GM23248 (cell line): ENCODE data around the gene CPHXL. TPM values are rescaled to one million over a fixed set of nuclear protein-coding genes. Genes with fewer than 3 reads are reported as not detected.

ENCODE experiments used
- DNase-seq: peaks from one replicate; pipeline ENCODE4 v3.0.0-alpha.2; 2015
- H2AFZ ChIP-seq: fragments of 200-600 bp; sonication (generic); 2 replicates; pipeline ENCODE4 v1.6.1; 2016; ENCODE audit warnings: antibody characterized with exemption
- H3F3A ChIP-seq: fragments of 200-600 bp; sonication (generic); 2 replicates; pipeline ENCODE4 v1.6.1; 2016; ENCODE audit warnings: mild to moderate bottlenecking, antibody characterized with exemption, mixed run types; ENCODE audit not compliant: insufficient read depth
- H3K27ac ChIP-seq: fragments of 200-600 bp; sonication (generic); 2 replicates; pipeline ENCODE4 v1.5.1; 2016; ENCODE audit warnings: mild to moderate bottlenecking
- H3K27me3 ChIP-seq: fragments of 200-600 bp; sonication (generic); replicated peaks from 2 replicates; pipeline ENCODE4 v1.6.1; 2016; ENCODE audit warnings: mild to moderate bottlenecking; ENCODE audit not compliant: insufficient read depth
- H3K36me3 ChIP-seq: fragments of 200-600 bp; sonication (generic); 2 replicates; pipeline ENCODE4 v1.6.1; 2016; ENCODE audit warnings: low read depth, mild to moderate bottlenecking
- H3K4me1 ChIP-seq: fragments of 200-600 bp; sonication (generic); 2 replicates; pipeline ENCODE4 v1.6.1; 2016; ENCODE audit warnings: mild to moderate bottlenecking; ENCODE audit not compliant: insufficient read depth
- H3K4me2 ChIP-seq: fragments of 200-600 bp; sonication (generic); one replicate; pipeline ENCODE4 v1.6.1; 2016; ENCODE audit warnings: mild to moderate bottlenecking; ENCODE audit not compliant: unreplicated experiment
- H3K4me3 ChIP-seq: fragments of 200-600 bp; sonication (generic); 2 replicates; pipeline ENCODE4 v1.5.1; 2016; ENCODE audit warnings: mild to moderate bottlenecking
- H3K79me2 ChIP-seq: fragments of 200-600 bp; sonication (generic); 2 replicates; pipeline ENCODE4 v1.6.1; 2016; ENCODE audit warnings: mild to moderate bottlenecking; ENCODE audit not compliant: insufficient read depth
- H3K9ac ChIP-seq: fragments of 200-600 bp; sonication (generic); 2 replicates; pipeline ENCODE4 v1.6.1; 2016; ENCODE audit warnings: mild to moderate bottlenecking
- H3K9me2 ChIP-seq: fragments of 200-600 bp; sonication (generic); 2 replicates; pipeline ENCODE4 v1.6.1; 2016; ENCODE audit warnings: mixed run types, mild to moderate bottlenecking, moderate library complexity; ENCODE audit not compliant: insufficient read depth
- H3K9me3 ChIP-seq: fragments of 200-600 bp; sonication (generic); one replicate; pipeline ENCODE4 v1.6.1; 2017; ENCODE audit warnings: low read depth
- H4K20me1 ChIP-seq: fragments of 200-600 bp; sonication (generic); 2 replicates; pipeline ENCODE4 v1.6.0; 2016; ENCODE audit not compliant: insufficient read depth
- EZH2 ChIP-seq: fragments of 200-600 bp; sonication (generic); IDR thresholded peaks from 2 replicates; pipeline ENCODE4 v1.6.1; 2018; ENCODE audit warnings: antibody characterized with exemption, mild to moderate bottlenecking; ENCODE audit not compliant: insufficient read depth, poor library complexity, severe bottlenecking
- EZH2phosphoT487 ChIP-seq: fragments of 200-600 bp; sonication (generic); IDR thresholded peaks from 2 replicates; pipeline ENCODE4 v1.6.1; 2018; ENCODE audit warnings: antibody characterized with exemption, moderate library complexity, mild to moderate bottlenecking, low read depth; ENCODE audit not compliant: insufficient read depth
- WGBS, 2 experiments: methylation state at CpG; one replicate each; pipeline ENCODE4 v1.1.6; 2015 to 2017; ENCODE audit warnings: low lambda C conversion rate in 2 of 2, low coverage in 1 of 2; ENCODE audit errors: missing lambda C conversion rate in 2 of 2; 5-methylcytosine and 5-hydroxymethylcytosine counted together
- in situ Hi-C: fragments of 300-500 bp; cut with MboI; formaldehyde crosslinking; loops from 2 replicates; pipeline ENCODE4 v1.15.0; 2020
- polyA plus RNA-seq: library from polyadenylated mRNA; unstranded; fragments of >200 nt; fragmentation: Nextera tagmentation; extraction: Ambion mirVana; gene quantifications from 2 replicates; pipeline ENCODE4 v1.2.1, GENCODE V29; 2016
- total RNA-seq: library from RNA; depleted of rRNA; stranded (reverse); fragments of >200 nt; shearing (Covaris generic); gene quantifications from 2 replicates; pipeline ENCODE4 v1.2.3, GENCODE V29; 2014

CPHXL gene
- total and polyA plus RNA-seq, 2 experiments from 2014 or later = not detected

DNA sequence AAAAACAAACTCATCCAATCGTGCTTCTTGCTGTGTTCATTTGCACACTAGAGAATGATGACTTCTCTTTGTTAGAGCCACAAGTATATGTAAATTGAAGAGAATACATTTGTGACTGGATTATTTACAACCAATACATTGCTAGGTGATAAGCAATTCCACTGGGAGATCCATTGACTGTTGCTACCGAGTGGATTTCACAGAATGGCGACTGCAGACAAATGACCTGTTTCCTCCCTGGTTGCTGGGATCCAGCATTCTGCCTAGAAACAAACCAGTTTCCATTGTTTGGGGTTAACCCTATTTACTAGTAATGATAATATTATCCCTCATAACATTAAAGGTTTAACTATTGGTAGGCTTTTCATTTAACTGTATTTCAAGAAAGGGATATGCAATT, 36.9 kb upstream of the CPHXL start:
- Histone ChIP-seq H3K9me3 (no peaks in the 10 kb centered on the region), H3K27ac (no peak overlapping the region), H3K9ac (no peak overlapping the region), H3F3A (no peaks in the 10 kb centered on the region), H3K9me2 (no peaks in the 10 kb centered on the region), H3K4me3 (no peak overlapping the region), H4K20me1 (no peaks in the 10 kb centered on the region), H3K27me3 (peaks cover 9% of the 10 kb centered on the region; the same call in 1 of the 2 replicates), H3K4me1 (no peaks in the 10 kb centered on the region), H3K4me2 (no peak overlapping the region), H3K36me3 (no peaks in the 10 kb centered on the region), H3K79me2 (no peaks in the 10 kb centered on the region), H2AFZ (no peak overlapping the region)
- in situ Hi-C loops = loop anchor here (25.0 kb wide), 2 partner anchors 276 to 551 kb away; partner anchors contain the start of genes CHST6, CTRB1 and CTRB2
- DNase-seq = no peak
- TF ChIP-seq EZH2phosphoT487 (no peak), EZH2 (no peak)
- WGBS, 2 experiments = 79 to 87% methylated on average over 3 of the region's 3 CpGs

GRCh38 chr16:75762746-75763145, 36.5 kb upstream of the CPHXL start:
- no peak overlapping the region for H2AFZ ChIP-seq
- H3K27ac ChIP-seq = no peak overlapping the region
- no peaks in the 10 kb centered on the region for H3K9me2 ChIP-seq
- H3K36me3 ChIP-seq = no peaks in the 10 kb centered on the region
- no peaks in the 10 kb centered on the region for H3K79me2 ChIP-seq
- H4K20me1 ChIP-seq = no peaks in the 10 kb centered on the region
- 41 to 56% methylated on average over 2 of the region's 2 CpGs for WGBS, 2 experiments
- no peak overlapping the region for H3K4me3 ChIP-seq
- H3K27me3 ChIP-seq = peaks cover 9% of the 10 kb centered on the region; the same call in 1 of the 2 replicates
- no peaks in the 10 kb centered on the region for H3K4me1 ChIP-seq
- no peak overlapping the region for H3K9ac ChIP-seq
- TF ChIP-seq EZH2phosphoT487 (no peak), EZH2 (no peak)
- no peak overlapping the region for H3K4me2 ChIP-seq
- H3F3A ChIP-seq = no peaks in the 10 kb centered on the region
- no peak for DNase-seq
- no peaks in the 10 kb centered on the region for H3K9me3 ChIP-seq
- in situ Hi-C loops = loop anchor here (25.0 kb wide), 2 partner anchors 275 to 550 kb away; partner anchors contain the start of genes CHST6, CTRB1 and CTRB2

- Histone ChIP-seq H3K79me2 (no peaks in the 10 kb centered on the region), H3K4me1 (no peaks in the 10 kb centered on the region), H3K9me2 (no peaks in the 10 kb centered on the region), H3F3A (no peaks in the 10 kb centered on the region), H2AFZ (no peak overlapping the region), H4K20me1 (no peaks in the 10 kb centered on the region), H3K9ac (no peak overlapping the region), H3K4me2 (no peak overlapping the region), H3K27me3 (peaks cover 4% of the 10 kb centered on the region; the same call in 1 of the 2 replicates), H3K36me3 (no peaks in the 10 kb centered on the region), H3K9me3 (no peaks in the 10 kb centered on the region), H3K27ac (no peak overlapping the region), H3K4me3 (no peak overlapping the region)
- TF ChIP-seq EZH2 (no peak), EZH2phosphoT487 (no peak)
- WGBS, 2 experiments = 57 to 62% methylated on average over 7 of the region's 7 CpGs
- in situ Hi-C loops = loop anchor here (25.0 kb wide), 2 partner anchors 274 to 549 kb away; partner anchors contain the start of genes CHST6, CTRB1 and CTRB2
- DNase-seq = peak; percentile 42
These were observed 34.8 kb upstream of the CPHXL start for GRCh38 chr16:75761108-75761507.

DNA sequence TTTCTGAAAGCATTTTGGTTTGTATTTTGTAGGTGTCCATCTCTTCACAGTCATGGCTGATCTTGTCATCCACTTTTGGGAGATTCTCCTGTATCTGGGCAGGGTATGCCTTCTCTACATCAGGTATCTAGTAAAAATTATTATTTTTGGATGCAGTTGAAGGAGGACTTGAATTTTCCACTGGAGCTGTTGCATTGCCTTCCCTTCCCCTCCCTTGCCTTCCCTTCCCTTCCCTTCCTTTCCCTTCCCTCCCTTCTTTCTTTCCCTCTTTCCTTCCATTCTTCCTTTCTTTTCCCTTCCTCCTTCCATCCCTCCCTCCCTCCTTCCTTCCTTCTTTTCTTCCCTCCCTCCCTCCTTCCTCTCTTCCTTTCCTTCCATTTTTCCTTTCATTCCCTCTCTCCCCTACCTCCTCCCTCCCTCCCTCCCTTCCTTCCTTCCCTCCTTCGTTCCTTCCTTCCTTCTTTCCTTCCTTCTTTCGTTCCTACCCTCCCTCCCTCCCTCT, 33.8 kb upstream of the CPHXL start:
- Histone ChIP-seq H3F3A (no peaks in the 10 kb centered on the region), H2AFZ (no peak overlapping the region), H3K79me2 (no peaks in the 10 kb centered on the region), H3K9ac (no peak overlapping the region), H3K36me3 (no peaks in the 10 kb centered on the region), H4K20me1 (no peaks in the 10 kb centered on the region), H3K9me2 (no peaks in the 10 kb centered on the region), H3K4me3 (no peak overlapping the region), H3K27ac (no peak overlapping the region), H3K4me2 (no peak overlapping the region), H3K27me3 (no peaks in the 10 kb centered on the region), H3K9me3 (no peaks in the 10 kb centered on the region), H3K4me1 (no peaks in the 10 kb centered on the region)
- DNase-seq = no peak
- WGBS, 2 experiments = 64 to 77% methylated on average over 2 of the region's 2 CpGs
- TF ChIP-seq EZH2phosphoT487 = no peak
- no peak for TF ChIP-seq EZH2
- in situ Hi-C loops = loop anchor here (25.0 kb wide), 2 partner anchors 273 to 548 kb away; partner anchors contain the start of genes CHST6, CTRB1 and CTRB2

- in situ Hi-C loops = loop anchor here (25.0 kb wide), 2 partner anchors 271 to 546 kb away; partner anchors contain the start of genes CHST6, CTRB1 and CTRB2
- Histone ChIP-seq H3K27ac (no peak overlapping the region), H3K9ac (no peak overlapping the region), H3F3A (no peaks in the 10 kb centered on the region), H3K79me2 (no peaks in the 10 kb centered on the region), H4K20me1 (no peaks in the 10 kb centered on the region), H3K4me3 (no peak overlapping the region), H3K9me3 (no peaks in the 10 kb centered on the region), H3K4me2 (no peak overlapping the region), H3K9me2 (no peaks in the 10 kb centered on the region), H3K27me3 (no peaks in the 10 kb centered on the region), H3K36me3 (no peaks in the 10 kb centered on the region), H2AFZ (no peak overlapping the region), H3K4me1 (no peaks in the 10 kb centered on the region)
- no peak for TF ChIP-seq EZH2phosphoT487
- no peak for TF ChIP-seq EZH2
- DNase-seq = peak; percentile 29
- 16 to 31% methylated on average over 1 of the region's 1 CpG for WGBS, 2 experiments
These were observed 31.9 kb upstream of the CPHXL start for GRCh38 chr16:75758215-75758614.
